ENCODE data around the gene ARHGEF28.

The ARHGEF28 gene

DNA sequence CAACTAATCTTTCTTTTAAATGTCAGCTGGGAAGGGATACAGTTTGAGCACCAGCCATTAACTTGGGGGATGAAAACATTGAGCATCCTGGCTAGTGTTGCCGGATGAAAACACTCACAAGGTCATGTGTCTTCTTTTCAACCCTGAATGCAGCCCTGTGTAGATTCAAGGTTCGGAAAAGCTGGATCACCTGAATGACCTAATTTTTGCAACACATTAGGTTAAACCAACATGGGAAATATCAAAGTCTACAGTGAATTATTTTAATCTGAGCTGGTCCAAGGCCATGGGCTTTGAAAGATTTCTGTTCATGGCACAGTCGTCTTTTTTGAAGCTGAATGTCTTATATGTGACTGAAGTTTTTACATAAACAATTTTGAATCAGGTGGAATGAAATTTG is 281.2 kb downstream of the ARHGEF28 start:
- TF ChIP-seq, protein P1, sequence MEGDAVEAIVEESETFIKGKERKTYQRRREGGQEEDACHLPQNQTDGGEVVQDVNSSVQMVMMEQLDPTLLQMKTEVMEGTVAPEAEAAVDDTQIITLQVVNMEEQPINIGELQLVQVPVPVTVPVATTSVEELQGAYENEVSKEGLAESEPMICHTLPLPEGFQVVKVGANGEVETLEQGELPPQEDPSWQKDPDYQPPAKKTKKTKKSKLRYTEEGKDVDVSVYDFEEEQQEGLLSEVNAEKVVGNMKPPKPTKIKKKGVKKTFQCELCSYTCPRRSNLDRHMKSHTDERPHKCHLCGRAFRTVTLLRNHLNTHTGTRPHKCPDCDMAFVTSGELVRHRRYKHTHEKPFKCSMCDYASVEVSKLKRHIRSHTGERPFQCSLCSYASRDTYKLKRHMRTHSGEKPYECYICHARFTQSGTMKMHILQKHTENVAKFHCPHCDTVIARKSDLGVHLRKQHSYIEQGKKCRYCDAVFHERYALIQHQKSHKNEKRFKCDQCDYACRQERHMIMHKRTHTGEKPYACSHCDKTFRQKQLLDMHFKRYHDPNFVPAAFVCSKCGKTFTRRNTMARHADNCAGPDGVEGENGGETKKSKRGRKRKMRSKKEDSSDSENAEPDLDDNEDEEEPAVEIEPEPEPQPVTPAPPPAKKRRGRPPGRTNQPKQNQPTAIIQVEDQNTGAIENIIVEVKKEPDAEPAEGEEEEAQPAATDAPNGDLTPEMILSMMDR (conservative IDR thresholded peaks at IDR 0.05; ENCODE audit: low read length): no peak
- no peak for TF ChIP-seq EZH2phosphoT487 (IDR thresholded peaks at IDR 0.05; ENCODE audit: borderline replicate concordance)
- Histone ChIP-seq H3K4me3 (ENCODE audit: low read length, poor library complexity, severe bottlenecking) (no peak overlapping the region), H3K4me1 (ENCODE audit: insufficient read depth, low read length, poor library complexity, severe bottlenecking) (peaks cover 14% of the 10 kb centered on the region), H4K20me1 (ENCODE audit: insufficient read depth, low read length, poor library complexity, severe bottlenecking) (no peaks in the 10 kb centered on the region), H3K9me3 (ENCODE audit: insufficient read depth, low read depth, low read length) (no peaks in the 10 kb centered on the region), H3K9ac (ENCODE audit: low read depth, low read length, poor library complexity, severe bottlenecking) (no peak overlapping the region), H3K9me2 (replicated peaks; ENCODE audit: low read depth, low read length) (no peaks in the 10 kb centered on the region), H3K4me2 (ENCODE audit: low read depth, low read length, poor library complexity, severe bottlenecking) (no peak overlapping the region), H3K27me3 (ENCODE audit: insufficient read depth, low read length, poor library complexity, severe bottlenecking) (no peaks in the 10 kb centered on the region), H3F3A (ENCODE audit: low read depth) (no peaks in the 10 kb centered on the region), H3K79me2 (ENCODE audit: insufficient read depth, low read length) (no peaks in the 10 kb centered on the region), H3K36me3 (ENCODE audit: insufficient read depth, low read length) (no peaks in the 10 kb centered on the region), H2AFZ (ENCODE audit: low read length) (no peak overlapping the region)

GRCh38 chr5:73908395-73908794 is 282.4 kb downstream of the ARHGEF28 start:
- no peaks in the 10 kb centered on the region for H3K36me3 ChIP-seq (ENCODE audit: insufficient read depth, low read length)
- H3K27me3 ChIP-seq (ENCODE audit: insufficient read depth, low read length, poor library complexity, severe bottlenecking): no peaks in the 10 kb centered on the region
- H3F3A ChIP-seq (ENCODE audit: low read depth): no peaks in the 10 kb centered on the region
- TF ChIP-seq, protein P1 (conservative IDR thresholded peaks at IDR 0.05; ENCODE audit: low read length): no peak
- no peak for TF ChIP-seq EZH2phosphoT487 (IDR thresholded peaks at IDR 0.05; ENCODE audit: borderline replicate concordance)
- H3K9me3 ChIP-seq (ENCODE audit: insufficient read depth, low read depth, low read length): no peaks in the 10 kb centered on the region
- no peaks in the 10 kb centered on the region for H4K20me1 ChIP-seq (ENCODE audit: insufficient read depth, low read length, poor library complexity, severe bottlenecking)
- H3K9me2 ChIP-seq (replicated peaks; ENCODE audit: low read depth, low read length): no peaks in the 10 kb centered on the region
- H3K4me2 ChIP-seq (ENCODE audit: low read depth, low read length, poor library complexity, severe bottlenecking): no peak overlapping the region
- no peak overlapping the region for H3K4me3 ChIP-seq (ENCODE audit: low read length, poor library complexity, severe bottlenecking)
- no peak overlapping the region for H3K9ac ChIP-seq (ENCODE audit: low read depth, low read length, poor library complexity, severe bottlenecking)
- H3K4me1 ChIP-seq (ENCODE audit: insufficient read depth, low read length, poor library complexity, severe bottlenecking): peaks cover 10% of the 10 kb centered on the region
- H3K79me2 ChIP-seq (ENCODE audit: insufficient read depth, low read length): no peaks in the 10 kb centered on the region
- H2AFZ ChIP-seq (ENCODE audit: low read length): no peak overlapping the region

DNA sequence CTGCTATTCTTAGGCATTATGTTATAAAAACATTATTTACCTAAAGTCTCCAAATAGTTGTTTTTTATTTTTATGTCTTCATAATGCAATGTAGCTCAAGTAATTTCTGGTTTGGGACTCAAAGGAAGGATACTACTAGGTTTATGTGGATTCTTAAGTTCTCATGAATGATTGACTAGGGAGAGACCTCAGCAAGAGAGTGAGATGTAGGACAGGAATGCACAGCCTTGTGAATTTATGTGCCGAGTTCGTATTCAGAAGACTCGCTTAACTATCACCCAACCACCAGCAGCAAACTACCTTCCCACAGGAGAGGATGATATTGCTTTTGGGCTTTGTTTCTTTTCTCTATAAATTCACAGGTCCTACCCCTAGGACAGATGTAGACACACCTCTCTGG is 282.9 kb downstream of the ARHGEF28 start:
- no peaks in the 10 kb centered on the region for H3F3A ChIP-seq (ENCODE audit: low read depth)
- H3K4me3 ChIP-seq (ENCODE audit: low read length, poor library complexity, severe bottlenecking): no peak overlapping the region
- H2AFZ ChIP-seq (ENCODE audit: low read length): no peak overlapping the region
- TF ChIP-seq, protein P1 (conservative IDR thresholded peaks at IDR 0.05; ENCODE audit: low read length): no peak
- no peak for TF ChIP-seq EZH2phosphoT487 (IDR thresholded peaks at IDR 0.05; ENCODE audit: borderline replicate concordance)
- no peaks in the 10 kb centered on the region for H3K9me2 ChIP-seq (replicated peaks; ENCODE audit: low read depth, low read length)
- peaks cover 10% of the 10 kb centered on the region for H3K4me1 ChIP-seq (ENCODE audit: insufficient read depth, low read length, poor library complexity, severe bottlenecking)
- no peak overlapping the region for H3K9ac ChIP-seq (ENCODE audit: low read depth, low read length, poor library complexity, severe bottlenecking)
- H3K27me3 ChIP-seq (ENCODE audit: insufficient read depth, low read length, poor library complexity, severe bottlenecking): no peaks in the 10 kb centered on the region
- H3K9me3 ChIP-seq (ENCODE audit: insufficient read depth, low read depth, low read length): no peaks in the 10 kb centered on the region
- no peak overlapping the region for H3K4me2 ChIP-seq (ENCODE audit: low read depth, low read length, poor library complexity, severe bottlenecking)
- H4K20me1 ChIP-seq (ENCODE audit: insufficient read depth, low read length, poor library complexity, severe bottlenecking): no peaks in the 10 kb centered on the region
- no peaks in the 10 kb centered on the region for H3K79me2 ChIP-seq (ENCODE audit: insufficient read depth, low read length)
- no peaks in the 10 kb centered on the region for H3K36me3 ChIP-seq (ENCODE audit: insufficient read depth, low read length)

All from Loucy (cell line).